GM12801 (cell line): ENCODE data around the gene RABGAP1L.

Experiments used
- TF ChIP-seq, protein P1 (sequence below): IDR thresholded peaks from one replicate; pipeline ENCODE4 v1.5.1; 2011; ENCODE audit warnings: control low read depth; ENCODE audit not compliant: insufficient read length; ENCODE audit errors: extremely low read depth

The RABGAP1L gene

DNA sequence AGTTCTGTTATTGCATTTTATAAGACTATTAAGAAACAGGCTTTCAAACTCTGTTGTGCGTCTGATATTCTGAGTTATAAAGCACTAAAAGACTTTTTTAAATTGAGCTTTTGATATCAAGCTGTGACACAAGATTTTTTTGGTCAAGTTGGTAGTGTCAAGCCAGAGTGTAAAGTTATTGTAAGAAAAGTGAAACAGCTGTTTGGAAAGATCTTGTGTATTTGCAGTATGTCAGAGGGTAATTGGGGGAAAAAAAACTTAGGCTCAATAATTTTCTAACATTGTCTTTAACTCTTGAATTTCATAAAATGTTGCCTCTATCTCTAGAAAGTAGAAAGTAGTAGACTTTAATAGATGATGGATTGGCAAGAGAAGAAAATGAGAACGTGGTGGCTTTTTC, 844.2 kb downstream of the RABGAP1L start:
- TF ChIP-seq, protein P1, sequence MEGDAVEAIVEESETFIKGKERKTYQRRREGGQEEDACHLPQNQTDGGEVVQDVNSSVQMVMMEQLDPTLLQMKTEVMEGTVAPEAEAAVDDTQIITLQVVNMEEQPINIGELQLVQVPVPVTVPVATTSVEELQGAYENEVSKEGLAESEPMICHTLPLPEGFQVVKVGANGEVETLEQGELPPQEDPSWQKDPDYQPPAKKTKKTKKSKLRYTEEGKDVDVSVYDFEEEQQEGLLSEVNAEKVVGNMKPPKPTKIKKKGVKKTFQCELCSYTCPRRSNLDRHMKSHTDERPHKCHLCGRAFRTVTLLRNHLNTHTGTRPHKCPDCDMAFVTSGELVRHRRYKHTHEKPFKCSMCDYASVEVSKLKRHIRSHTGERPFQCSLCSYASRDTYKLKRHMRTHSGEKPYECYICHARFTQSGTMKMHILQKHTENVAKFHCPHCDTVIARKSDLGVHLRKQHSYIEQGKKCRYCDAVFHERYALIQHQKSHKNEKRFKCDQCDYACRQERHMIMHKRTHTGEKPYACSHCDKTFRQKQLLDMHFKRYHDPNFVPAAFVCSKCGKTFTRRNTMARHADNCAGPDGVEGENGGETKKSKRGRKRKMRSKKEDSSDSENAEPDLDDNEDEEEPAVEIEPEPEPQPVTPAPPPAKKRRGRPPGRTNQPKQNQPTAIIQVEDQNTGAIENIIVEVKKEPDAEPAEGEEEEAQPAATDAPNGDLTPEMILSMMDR: no peak

DNA sequence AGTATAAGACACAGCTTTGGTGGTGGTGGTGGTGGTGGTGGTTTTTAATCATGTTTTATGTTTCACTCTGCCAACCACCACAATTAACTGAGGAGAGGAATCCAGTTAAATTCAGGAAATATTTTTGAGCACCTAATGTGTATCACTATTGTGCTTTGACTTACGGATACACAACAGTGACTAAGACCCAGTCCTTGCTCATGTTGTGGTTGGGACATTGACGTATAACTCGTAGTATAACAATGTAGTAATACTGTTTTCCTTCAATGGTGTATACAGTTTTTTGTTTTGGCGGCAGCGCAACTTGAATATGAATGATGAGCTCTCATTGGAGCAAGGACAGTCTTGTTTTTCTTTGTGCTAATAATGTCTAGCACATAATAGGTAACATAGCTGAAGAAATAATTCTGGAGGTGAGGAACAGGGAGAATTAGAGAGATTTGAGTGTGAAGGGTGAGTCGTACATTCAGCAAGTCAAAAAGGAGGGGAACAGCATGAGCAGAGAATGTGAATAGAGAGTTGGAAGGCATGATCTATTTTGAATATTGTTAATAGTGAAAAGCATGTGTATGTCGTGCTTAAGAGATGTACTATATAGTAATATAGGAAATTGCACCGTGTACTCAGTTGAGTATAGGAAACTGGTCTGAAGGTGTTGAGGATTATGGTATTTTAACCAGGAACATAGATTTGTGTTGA, 845.9 kb downstream of the RABGAP1L start:
- TF ChIP-seq, protein P1: no peak

GRCh38 chr1:175009532-175009931, 850.2 kb downstream of the RABGAP1L start:
- TF ChIP-seq, protein P1: no peak

DNA sequence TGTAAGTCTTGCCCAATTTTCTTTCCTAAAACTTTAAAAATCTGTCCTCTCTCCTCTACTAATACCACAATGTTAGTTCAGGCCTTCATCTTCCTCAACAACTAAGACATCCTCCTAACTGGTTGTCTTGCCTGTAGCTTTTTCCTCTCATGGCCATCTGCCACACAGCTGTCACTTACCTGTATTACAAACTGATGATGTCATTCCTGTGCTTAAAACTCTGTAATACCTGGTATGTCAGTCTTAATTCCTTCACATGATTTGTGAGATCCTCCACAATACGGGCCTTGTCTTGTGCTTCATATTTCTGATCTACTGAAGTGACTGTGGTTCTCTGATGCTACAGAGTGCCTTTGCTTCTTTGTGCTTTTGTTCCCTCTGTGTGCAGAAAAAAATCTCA, 854.1 kb downstream of the RABGAP1L start:
- TF ChIP-seq, protein P1: no peak

- TF ChIP-seq, protein P1: no peak
Measured at GRCh38 chr1:175015243-175015642, 855.9 kb downstream of the RABGAP1L start.

GRCh38 chr1:175019524-175019923, 860.2 kb downstream of the RABGAP1L start:
- TF ChIP-seq, protein P1: no peak

DNA sequence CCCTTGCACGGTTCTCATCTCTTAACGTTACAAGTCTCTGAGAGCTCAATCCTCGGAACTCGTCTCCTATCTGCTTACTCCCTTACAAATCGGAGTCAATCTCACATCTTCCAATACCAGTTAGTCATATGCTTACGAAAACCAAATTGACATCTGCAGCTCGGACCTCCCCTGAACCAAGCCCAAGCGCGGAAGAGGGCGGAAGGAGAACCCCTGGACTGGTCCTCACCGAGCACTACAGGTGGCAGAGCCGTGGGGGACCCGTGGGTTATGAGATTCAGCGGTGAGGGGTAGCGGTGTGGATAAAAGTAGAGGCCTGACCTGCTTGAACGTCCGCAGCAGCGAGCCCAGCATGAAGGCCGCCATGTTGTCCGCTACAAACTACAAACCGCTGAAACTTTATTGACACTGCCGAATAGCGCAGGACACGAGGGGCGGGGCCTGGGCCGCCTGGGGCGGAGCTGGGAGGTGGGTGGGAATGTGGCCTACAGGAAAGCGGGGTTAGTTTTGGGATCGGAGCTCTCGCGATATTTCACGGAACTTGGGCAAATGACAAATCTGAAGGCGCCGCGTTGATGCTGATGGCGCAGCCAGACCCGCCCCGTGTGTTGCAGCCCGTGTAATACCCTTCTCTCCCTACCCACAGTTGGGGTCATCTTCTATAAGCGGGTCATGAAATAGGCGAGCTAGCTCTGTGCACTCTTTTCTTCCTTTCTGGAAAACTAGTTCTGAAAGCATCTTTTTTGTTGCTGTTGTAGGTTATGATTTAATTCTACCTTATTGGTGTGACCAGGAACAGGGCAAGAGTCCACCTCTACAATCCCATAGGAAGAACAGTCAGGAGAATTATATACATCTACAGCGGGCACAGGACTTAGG, 864.0 kb downstream of the RABGAP1L start, which contains the start of gene MRPS14:
MRPS14 (minus strand) TSS at position 383 of the 879 bp plus-strand sequence; CDS start at position 366, 17 bp downstream.
- TF ChIP-seq, protein P1: no peak
